ENCODE measurements around the gene TUSC2. TPM values are rescaled to one million over a fixed set of nuclear protein-coding genes. Genes with fewer than 3 reads are reported as not detected.

The TUSC2 gene
- total and polyA plus RNA-seq, 2 of the 8 experiments (the other 6 are each of a cell fraction or from before 2014, with no cell fraction given) = 33.3 to 65.4 TPM

DNA sequence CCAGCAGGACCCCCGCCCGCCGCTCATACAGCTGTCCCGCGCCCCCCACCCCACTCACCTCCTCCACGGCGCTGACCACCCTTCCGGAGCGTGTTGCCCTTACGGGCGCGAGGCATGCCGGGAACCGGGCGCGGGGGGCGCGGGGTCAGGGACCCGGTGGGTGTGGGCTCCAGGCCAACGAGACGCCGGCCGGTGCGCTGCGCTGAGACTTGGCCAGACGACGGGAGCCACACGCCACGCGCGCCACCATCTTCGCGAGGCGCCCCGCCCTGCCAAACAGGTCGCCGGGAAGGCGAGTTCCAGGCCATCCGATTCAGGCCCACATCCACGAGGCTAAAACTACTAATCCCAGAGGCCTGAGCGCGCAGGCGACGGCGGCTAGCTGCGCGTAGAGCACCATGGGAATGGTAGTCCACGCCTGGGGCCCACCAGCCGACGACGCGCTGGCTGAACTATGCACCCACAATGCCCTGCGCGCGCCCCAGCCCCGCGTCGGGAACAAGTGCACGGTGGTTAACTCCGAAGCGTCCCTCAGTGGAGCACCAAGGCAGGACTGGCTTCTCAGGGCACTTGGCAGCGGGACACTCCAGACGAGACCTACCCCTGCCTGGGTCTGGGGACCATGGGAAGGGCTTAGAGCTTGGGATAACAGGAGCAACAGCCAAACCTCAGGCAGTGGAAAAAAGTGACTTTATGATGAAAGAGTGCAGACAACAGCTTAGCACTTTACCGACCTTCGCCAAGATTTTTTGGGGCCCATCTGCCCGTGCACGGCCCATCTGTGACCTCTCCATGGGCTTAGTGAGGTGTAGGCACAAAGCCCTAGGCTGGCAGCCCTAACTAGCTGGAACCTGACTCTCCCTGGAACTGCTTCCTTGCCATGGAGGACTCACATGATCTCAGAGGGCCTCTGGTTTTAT lies 35.6 kb downstream of the TUSC2 start, which contains the start of gene IFRD2 (continued):
- TF ChIP-seq CREB1 (IDR thresholded peaks at IDR 0.05) (peak; percentile 96), HDAC2 (IDR thresholded peaks at IDR 0.05; ENCODE audit: borderline replicate concordance in 1 of 2, low read depth in 2 of 2, low read length in 2 of 2) (no peak; a peak in 1 of 4 replicates), BRCA1 (IDR thresholded peaks at IDR 0.05; ENCODE audit: low read depth, low read length) (no peak), EZH2 (IDR thresholded peaks at IDR 0.05; ENCODE audit: low read depth, low read length, severe bottlenecking) (no peak), YY1 (IDR thresholded peaks at IDR 0.05; ENCODE audit: low read depth, low read length) (peak; percentile 81; the same call in 1 of the 2 replicates), TCF12 (IDR thresholded peaks at IDR 0.05; ENCODE audit: low read depth, low read length) (0 out of 2 replicates have a peak, but pooled peaks have one; percentile 20), TBP (IDR thresholded peaks at IDR 0.05; ENCODE audit: low read depth, low read length) (peak; percentile 16; the same call in 1 of the 2 replicates), SIN3A (conservative IDR thresholded peaks at IDR 0.05 in 1 of 2, IDR thresholded peaks at IDR 0.05 in 1 of 2; ENCODE audit: low read depth in 1 of 2, low read length in 2 of 2) (peak; percentile 89 to 97; a peak in 2 of 4 replicates), CHD2 (IDR thresholded peaks at IDR 0.05; ENCODE audit: low read length) (peak; percentile 72), CEBPB (IDR thresholded peaks at IDR 0.05; ENCODE audit: low read depth, low read length) (no peak), CBX8 (IDR thresholded peaks at IDR 0.05; ENCODE audit: borderline replicate concordance, low read depth, low read length) (no peak), POLR2AphosphoS5 (IDR thresholded peaks at IDR 0.05; ENCODE audit: low read depth, low read length) (peak; percentile 73; the same call in 1 of the 2 replicates), KDM5A (IDR thresholded peaks at IDR 0.05; ENCODE audit: low read length) (peak; percentile 29; the same call in 1 of the 2 replicates), KDM4A (IDR thresholded peaks at IDR 0.05; ENCODE audit: low read depth, low read length, severe bottlenecking) (peak; percentile 27)
- TF ChIP-seq, protein P1, sequence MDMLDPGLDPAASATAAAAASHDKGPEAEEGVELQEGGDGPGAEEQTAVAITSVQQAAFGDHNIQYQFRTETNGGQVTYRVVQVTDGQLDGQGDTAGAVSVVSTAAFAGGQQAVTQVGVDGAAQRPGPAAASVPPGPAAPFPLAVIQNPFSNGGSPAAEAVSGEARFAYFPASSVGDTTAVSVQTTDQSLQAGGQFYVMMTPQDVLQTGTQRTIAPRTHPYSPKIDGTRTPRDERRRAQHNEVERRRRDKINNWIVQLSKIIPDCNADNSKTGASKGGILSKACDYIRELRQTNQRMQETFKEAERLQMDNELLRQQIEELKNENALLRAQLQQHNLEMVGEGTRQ (IDR thresholded peaks at IDR 0.05; ENCODE audit: low read length) = no peak
- TF ChIP-seq, protein P2, sequence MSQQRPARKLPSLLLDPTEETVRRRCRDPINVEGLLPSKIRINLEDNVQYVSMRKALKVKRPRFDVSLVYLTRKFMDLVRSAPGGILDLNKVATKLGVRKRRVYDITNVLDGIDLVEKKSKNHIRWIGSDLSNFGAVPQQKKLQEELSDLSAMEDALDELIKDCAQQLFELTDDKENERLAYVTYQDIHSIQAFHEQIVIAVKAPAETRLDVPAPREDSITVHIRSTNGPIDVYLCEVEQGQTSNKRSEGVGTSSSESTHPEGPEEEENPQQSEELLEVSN (IDR thresholded peaks at IDR 0.05) = no peak
- TF ChIP-seq, protein P3, sequence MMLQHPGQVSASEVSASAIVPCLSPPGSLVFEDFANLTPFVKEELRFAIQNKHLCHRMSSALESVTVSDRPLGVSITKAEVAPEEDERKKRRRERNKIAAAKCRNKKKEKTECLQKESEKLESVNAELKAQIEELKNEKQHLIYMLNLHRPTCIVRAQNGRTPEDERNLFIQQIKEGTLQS (IDR thresholded peaks at IDR 0.05; ENCODE audit: insufficient read depth, low read depth, low read length) = peak; percentile 91
- TF ChIP-seq, protein P4, sequence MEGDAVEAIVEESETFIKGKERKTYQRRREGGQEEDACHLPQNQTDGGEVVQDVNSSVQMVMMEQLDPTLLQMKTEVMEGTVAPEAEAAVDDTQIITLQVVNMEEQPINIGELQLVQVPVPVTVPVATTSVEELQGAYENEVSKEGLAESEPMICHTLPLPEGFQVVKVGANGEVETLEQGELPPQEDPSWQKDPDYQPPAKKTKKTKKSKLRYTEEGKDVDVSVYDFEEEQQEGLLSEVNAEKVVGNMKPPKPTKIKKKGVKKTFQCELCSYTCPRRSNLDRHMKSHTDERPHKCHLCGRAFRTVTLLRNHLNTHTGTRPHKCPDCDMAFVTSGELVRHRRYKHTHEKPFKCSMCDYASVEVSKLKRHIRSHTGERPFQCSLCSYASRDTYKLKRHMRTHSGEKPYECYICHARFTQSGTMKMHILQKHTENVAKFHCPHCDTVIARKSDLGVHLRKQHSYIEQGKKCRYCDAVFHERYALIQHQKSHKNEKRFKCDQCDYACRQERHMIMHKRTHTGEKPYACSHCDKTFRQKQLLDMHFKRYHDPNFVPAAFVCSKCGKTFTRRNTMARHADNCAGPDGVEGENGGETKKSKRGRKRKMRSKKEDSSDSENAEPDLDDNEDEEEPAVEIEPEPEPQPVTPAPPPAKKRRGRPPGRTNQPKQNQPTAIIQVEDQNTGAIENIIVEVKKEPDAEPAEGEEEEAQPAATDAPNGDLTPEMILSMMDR (IDR thresholded peaks at IDR 0.05; ENCODE audit: control extremely low read depth in 1 of 3, insufficient read depth in 1 of 3, low read depth in 1 of 3, low read length in 3 of 3) = peak in 1 of 3 experiments; percentile 1; a peak in 1 of 4 replicates
